HG03432 (cell line): ENCODE measurements around the gene ZFP36L1.

ENCODE experiments used
- ATAC-seq: cut with Tn5 transposase; IDR thresholded peaks from one replicate; pipeline ENCODE4 v1.9.1; 2021; ENCODE audit warnings: mild to moderate bottlenecking, moderate library complexity; ENCODE audit not compliant: unreplicated experiment

Gene ZFP36L1

GRCh38 chr14:68792979-68793733 is at the start of gene ZFP36L1:
Gene ZFP36L1 (minus strand): TSS chr14:68793067. CDS start chr14:68792938, 129 bp downstream.
- peak; percentile 37 for ATAC-seq

GRCh38 chr14:68842298-68842697 is 49.4 kb upstream of the ZFP36L1 start:
- ATAC-seq = no peak

- ATAC-seq = no peak
These were observed 48.3 kb upstream of the ZFP36L1 start for GRCh38 chr14:68841016-68841809.

GRCh38 chr14:68840454-68840853 is 47.6 kb upstream of the ZFP36L1 start:
- no peak for ATAC-seq

- no peak for ATAC-seq
These were observed 43.2 kb upstream of the ZFP36L1 start for GRCh38 chr14:68836082-68836481.

- no peak for ATAC-seq
These were observed 41.9 kb upstream of the ZFP36L1 start for GRCh38 chr14:68834816-68835215.

GRCh38 chr14:68828698-68829097 is 35.8 kb upstream of the ZFP36L1 start:
- ATAC-seq = no peak

- ATAC-seq = no peak
These were observed 32.9 kb upstream of the ZFP36L1 start for GRCh38 chr14:68825729-68826128.

GRCh38 chr14:68824517-68825347 is 31.9 kb upstream of the ZFP36L1 start:
- ATAC-seq = no peak

- no peak for ATAC-seq
These were observed 31.3 kb upstream of the ZFP36L1 start for GRCh38 chr14:68824207-68824516.

- ATAC-seq = no peak
These were observed 30.8 kb upstream of the ZFP36L1 start for GRCh38 chr14:68823434-68824206.

- ATAC-seq = no peak
These were observed 30.1 kb upstream of the ZFP36L1 start for GRCh38 chr14:68822926-68823325.

- peak; percentile 65 for ATAC-seq
These were observed 29.3 kb upstream of the ZFP36L1 start for GRCh38 chr14:68822132-68822651.

- ATAC-seq = peak; percentile 37
These were observed 28.3 kb upstream of the ZFP36L1 start for GRCh38 chr14:68820999-68821683.

GRCh38 chr14:68820536-68820935 is 27.7 kb upstream of the ZFP36L1 start:
- no peak for ATAC-seq

GRCh38 chr14:68820119-68820518 is 27.3 kb upstream of the ZFP36L1 start:
- no peak for ATAC-seq

GRCh38 chr14:68819260-68819691 is 26.4 kb upstream of the ZFP36L1 start:
- ATAC-seq = no peak

GRCh38 chr14:68817506-68818212 is 24.8 kb upstream of the ZFP36L1 start:
- ATAC-seq = no peak

GRCh38 chr14:68816943-68817430 is 24.1 kb upstream of the ZFP36L1 start:
- no peak for ATAC-seq
